M059J (cell line): ENCODE results near the gene COMP. TPM values are rescaled to one million over a fixed set of nuclear protein-coding genes. Genes with fewer than 3 reads are reported as not detected.
"Not testable (repeated sequence)": the region's sequence is repeated elsewhere in the genome, so short reads cannot be mapped to it uniquely, and the experiment has no call there.

ENCODE experiments used
- DNase-seq: peaks from one replicate; pipeline ENCODE4 v3.0.0-alpha.2; 2012; ENCODE audit warnings: low read depth
- total RNA-seq: library from RNA; depleted of rRNA; stranded (reverse); fragments of >200 nt; shearing (Covaris generic); gene quantifications from 2 replicates; pipeline ENCODE4 v1.2.3, GENCODE V29; 2014; rRNA removed

The COMP gene
- not detected in 2 replicates for total RNA-seq

GRCh38 chr19:18790566-18791314, at the start of gene COMP:
COMP (minus strand) TSS chr19:18791305; CDS start chr19:18791269, 36 bp downstream.
- DNase-seq = no peak

DNA sequence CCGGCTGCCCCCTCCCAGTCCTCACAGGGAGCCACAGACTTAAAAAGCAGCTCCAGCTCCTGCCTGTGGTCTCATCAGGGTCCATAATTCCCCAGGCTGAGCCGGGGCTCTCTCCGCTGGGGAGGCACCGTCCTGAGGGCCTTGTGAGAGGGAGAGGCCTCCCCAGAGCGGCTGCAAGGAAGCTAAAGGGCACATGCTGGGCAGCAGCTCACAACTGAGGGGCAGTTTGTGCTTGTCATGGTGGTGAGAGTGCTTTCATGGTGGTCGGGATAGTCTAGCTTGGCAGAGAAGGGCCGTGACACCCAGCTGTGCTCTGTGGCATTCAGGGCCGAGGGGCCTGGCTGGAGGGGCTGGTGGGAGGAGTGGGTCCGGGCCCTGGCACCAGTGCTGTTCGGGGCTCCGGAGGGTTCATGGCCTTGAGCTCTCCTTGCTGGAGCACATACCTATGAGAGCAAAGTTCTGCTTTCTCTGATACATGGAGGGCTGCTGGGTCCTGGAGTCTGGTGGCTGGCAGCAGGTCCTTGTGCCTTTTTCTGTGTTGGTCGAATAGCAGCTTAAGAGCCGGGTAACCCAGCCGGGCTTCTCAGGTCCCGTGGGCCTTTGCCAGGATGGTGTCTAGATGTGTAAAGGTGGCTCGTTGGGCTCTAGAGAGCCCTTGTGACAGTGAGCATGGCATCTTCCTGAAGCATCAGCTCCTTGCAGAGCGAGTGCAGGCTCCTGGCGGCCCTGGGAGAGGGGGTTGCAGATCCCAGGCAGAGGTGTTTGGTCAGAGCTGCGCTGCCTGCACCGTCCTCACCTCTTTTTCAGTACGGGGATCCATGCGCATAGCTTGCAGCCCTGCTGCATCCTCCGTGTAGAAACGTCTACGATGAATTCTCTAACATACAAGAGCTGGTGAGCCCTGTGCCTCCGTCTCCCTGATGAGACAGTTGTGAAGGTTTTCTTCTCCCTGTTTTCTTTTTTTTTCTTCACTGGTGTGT, 49.5 kb upstream of the COMP start:
- DNase-seq = no peak

- DNase-seq = peak; percentile 32
These were observed 48.6 kb upstream of the COMP start for GRCh38 chr19:18839465-18840287.

GRCh38 chr19:18834644-18834984, 43.5 kb upstream of the COMP start:
- DNase-seq = no peak

DNA sequence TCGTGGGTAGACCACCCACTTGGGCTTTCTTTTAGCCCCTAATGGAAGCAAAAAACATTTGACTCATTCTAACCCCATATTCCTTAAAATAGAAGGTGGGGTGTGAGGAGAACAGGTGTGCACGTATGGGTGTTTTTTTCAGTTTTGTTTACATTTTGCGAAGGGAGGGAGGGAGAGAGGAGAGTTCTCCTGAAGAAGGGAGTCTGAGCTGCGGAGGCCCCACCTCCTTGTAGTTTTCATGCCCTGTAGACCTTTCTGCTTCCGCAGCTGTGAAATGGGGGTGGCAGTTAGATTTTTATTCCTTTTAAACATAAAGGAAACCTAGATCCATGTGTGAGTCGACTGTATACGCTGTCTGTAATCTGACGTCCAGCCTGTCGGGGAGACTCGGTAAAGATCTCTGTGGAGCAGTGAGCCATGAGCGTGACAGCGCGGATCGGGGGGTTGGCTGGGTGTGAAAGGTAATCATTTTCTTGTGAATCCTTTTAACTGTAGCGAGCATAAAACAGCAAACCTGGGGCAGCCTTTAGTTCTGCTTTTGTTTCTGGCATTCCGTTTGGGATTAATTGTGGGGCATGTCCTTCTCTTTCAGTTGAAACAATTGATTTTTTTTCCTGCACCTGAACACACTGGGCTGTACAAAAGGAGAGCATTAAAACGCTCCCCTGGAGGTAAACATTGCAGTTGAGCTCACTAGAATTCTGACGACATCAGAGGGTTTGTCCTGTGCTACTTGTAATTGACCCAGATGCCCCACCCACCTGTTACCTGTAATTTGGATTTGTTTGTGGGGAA, 42.9 kb upstream of the COMP start:
- DNase-seq = no peak

DNA sequence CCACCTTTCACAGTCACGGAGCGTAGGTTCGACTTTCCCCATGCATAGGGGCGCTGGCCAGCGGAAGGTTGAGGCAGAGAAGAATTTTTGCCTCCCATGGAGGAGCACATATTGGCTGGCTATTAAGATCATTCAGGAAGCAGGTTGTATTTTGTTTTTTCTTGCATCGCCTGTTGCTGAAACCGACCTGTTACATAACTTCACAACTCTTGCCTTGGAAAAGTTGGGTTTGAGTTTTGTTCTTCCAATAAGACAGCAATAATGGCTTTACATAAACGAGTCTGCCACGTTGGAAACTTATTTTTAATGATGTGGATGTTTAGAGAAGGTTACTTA, 42.0 kb upstream of the COMP start:
- no peak for DNase-seq

- DNase-seq = peak; percentile 47
These were observed 41.4 kb upstream of the COMP start for GRCh38 chr19:18832306-18833140.

- DNase-seq = peak; percentile 87
These were observed 40.6 kb upstream of the COMP start, which contains the start of gene UPF1 for GRCh38 chr19:18831524-18832305. UPF1 (plus strand) TSS chr19:18831959; CDS start chr19:18832210, 251 bp downstream.

GRCh38 chr19:18830488-18830887, 39.4 kb upstream of the COMP start:
- DNase-seq = no peak

DNA sequence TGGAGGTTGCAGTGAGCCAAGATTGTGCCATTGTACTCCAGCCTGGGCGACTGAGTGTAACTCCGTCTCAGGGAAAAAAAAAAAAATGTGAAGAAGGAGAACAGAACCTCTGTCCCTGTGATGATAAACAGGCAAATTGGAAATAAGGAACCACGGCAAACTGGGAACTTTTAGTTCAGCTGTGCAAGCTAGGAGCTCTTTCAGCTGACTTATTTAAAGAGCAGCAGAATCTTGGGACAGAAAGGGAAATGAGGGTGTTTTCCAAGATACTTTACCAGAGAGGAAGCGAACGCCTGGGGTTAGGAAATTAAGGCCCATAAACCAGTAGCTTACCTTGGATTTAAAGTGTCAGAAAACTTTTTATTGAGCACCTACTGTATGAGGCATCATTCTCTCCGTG, 37.7 kb upstream of the COMP start:
- no peak for DNase-seq

GRCh38 chr19:18817574-18817973, 26.5 kb upstream of the COMP start:
- no peak for DNase-seq

GRCh38 chr19:18816645-18817044, 25.5 kb upstream of the COMP start:
- not testable (repeated sequence) for DNase-seq

GRCh38 chr19:18815673-18816072, 24.6 kb upstream of the COMP start:
- no peak for DNase-seq

DNA sequence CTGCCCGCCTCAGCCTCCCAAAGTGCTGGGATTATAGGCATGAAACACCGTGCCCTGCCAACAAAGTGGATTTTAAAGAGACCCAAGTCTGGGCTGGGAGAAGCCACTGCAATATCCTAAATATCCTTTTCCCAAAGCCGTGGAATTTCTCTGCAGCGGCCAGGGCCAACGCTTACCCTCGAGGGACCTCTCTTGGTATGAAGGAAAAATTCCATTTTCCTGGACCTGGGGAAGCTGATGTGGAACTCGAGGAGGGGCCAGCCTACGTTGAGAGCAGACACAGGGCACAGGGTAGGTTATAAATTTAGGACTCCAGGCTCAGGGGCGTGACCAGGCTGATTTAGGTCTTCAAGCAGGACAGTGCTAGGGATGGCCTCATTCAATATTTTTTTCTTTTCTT, 23.0 kb upstream of the COMP start:
- DNase-seq = no peak

- DNase-seq = not testable (repeated sequence)
These were observed 20.5 kb upstream of the COMP start for GRCh38 chr19:18811638-18812037.

DNA sequence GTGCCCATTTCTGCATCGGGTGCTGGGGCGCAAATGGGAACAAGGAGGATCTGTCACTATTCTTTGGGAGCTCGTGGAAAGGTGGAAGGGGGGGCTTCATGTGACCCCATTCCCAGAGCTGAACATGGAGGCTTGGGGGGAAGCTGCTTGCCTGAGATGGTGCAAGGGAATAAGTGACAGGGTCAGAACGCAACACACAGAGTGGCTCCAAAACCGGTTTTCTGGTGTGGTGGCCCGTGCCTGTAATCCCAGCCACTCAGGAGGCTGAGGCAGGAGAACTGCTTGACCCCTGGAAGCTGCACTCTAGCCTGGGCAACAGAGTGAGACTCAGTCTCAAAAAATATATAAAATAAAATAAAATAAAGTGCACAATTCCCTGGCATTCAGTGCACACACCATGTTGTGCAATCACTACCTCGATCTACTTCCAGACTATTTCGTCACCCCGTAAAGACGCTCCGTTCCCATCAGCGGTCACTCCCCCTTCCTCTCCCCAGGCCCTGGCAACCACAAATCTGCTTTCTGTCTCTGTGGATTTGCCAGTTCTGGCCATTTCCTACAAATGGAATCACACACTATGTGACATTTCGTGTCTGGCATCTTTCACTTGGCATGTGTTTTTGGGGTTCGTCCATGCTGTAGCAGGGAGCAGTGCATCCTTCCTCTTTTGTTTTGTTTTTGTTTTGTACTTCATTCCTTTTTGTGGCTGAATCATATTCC, 18.2 kb upstream of the COMP start:
- DNase-seq = peak; percentile 74

DNA sequence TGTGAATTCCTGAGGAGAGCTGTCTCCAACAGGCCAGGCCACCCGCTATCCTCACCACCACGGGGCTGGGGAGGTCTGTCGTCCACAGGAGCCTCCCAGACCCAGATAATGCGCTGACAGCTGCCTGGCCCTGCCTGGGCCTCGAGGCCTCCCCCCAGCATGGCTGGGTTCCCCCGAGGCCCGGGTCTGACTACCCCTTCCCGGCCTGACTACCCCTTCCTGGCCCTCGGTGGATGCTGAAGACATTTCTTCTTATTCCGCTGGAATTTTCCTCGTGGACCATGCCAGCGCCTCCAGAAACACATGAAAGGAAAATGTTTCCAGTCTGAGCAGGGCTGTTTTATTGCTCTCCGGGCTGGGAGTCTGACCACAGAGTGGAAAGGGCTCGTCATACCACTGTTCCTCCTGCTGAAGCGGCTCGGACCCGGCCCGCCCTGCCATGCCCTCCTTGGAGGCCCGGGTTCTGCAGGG, 16.8 kb upstream of the COMP start:
- DNase-seq = no peak

DNA sequence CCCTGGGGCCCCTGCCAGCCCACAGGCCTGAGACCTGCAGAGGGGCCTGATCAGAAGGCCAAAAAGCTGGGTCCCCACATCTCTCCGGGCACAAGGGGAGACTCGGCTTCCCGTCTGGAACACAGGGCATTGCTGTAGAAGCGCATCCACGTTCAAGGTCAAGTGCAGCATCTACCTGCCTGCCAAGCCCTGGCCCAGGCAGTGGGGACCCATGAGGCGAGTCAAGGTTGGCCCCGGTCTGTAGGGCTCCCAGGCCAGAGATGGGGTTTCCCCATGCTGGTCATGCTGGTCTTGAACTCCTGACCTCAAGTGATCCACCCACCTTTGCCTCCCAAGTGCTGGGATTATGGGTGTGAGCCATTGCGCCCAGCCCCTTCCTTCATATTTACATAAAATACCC, 13.5 kb upstream of the COMP start:
- DNase-seq = no peak
